ENCODE data around the gene ITPR2.

ITPR2 gene

DNA sequence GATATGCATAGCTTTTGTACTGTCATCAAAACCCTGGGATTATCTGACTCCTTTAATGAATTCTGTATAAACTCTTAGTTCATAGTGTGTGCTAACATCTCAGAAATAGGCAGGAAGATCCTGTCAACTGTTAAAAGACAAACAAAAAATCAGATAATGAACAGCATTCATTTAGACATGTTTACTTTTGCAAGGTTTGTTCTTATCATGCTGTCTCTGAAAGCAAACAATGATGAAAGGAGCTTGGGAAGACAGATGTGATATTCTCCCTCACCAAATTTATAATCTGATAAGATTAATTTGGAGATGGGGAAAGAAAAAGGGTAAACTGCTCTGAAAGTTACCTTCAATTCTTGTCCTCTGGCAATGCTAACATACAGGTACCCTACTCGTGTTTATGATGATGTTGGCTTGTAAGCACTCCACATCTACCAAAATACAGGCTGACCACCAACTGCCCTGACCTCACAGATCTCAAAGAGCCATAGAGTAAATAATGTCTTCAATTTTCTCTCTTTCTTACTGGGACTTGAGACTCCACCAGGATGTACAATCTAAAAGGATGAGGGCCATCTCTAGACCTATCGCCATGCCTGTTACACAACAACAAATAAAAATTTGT lies 403.8 kb downstream of the ITPR2 start:
- no peak overlapping the region for H3K4me3 ChIP-seq (ENCODE audit: low read depth in 1 of 5, low read length in 5 of 5)
- H3K4me1 ChIP-seq (ENCODE audit: control insufficient read depth in 5 of 5, insufficient read depth in 5 of 5, low read length in 5 of 5) = no peaks in the 10 kb centered on the region
- no peaks in the 10 kb centered on the region for H3K27me3 ChIP-seq (ENCODE audit: control insufficient read depth in 5 of 5, insufficient read depth in 4 of 5, low read length in 5 of 5)
- H3K36me3 ChIP-seq (ENCODE audit: control insufficient read depth in 5 of 5, insufficient read depth in 5 of 5, low read length in 5 of 5) = peaks cover 0 to 6% (median 2%) of the 10 kb centered on the region in 5 donors
- H3K9me3 ChIP-seq (ENCODE audit: control insufficient read depth in 5 of 5, low read length in 5 of 5) = no peaks in the 10 kb centered on the region
- H3K27ac ChIP-seq (ENCODE audit: low read depth, low read length) = no peak overlapping the region
- H3K9ac ChIP-seq (ENCODE audit: low read length in 5 of 5) = no peak overlapping the region

DNA sequence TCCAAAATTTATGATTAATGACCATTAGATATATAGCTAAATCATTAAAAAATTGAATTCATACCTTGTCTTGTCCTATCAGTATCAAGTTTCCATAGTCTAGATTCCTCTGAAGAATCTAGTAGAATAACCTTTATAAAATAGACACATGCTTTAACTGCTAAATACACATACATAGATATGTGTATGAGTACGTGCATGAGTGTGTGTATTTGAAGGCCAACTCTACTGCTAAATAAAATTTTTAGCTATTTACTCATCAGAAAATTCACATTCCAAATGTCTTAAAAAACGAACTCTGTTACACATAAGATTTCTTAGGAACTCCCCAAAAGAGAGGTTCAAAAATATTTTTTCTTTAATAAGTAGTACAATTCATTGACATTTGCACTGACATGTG lies 404.6 kb downstream of the ITPR2 start:
- peaks cover 0 to 4% (median 2%) of the 10 kb centered on the region in 5 donors for H3K36me3 ChIP-seq (ENCODE audit: control insufficient read depth in 5 of 5, insufficient read depth in 5 of 5, low read length in 5 of 5)
- no peak overlapping the region for H3K4me3 ChIP-seq (ENCODE audit: low read depth in 1 of 5, low read length in 5 of 5)
- H3K9me3 ChIP-seq (ENCODE audit: control insufficient read depth in 5 of 5, low read length in 5 of 5) = no peaks in the 10 kb centered on the region
- no peak overlapping the region for H3K27ac ChIP-seq (ENCODE audit: low read depth, low read length)
- H3K27me3 ChIP-seq (ENCODE audit: control insufficient read depth in 5 of 5, insufficient read depth in 4 of 5, low read length in 5 of 5) = no peaks in the 10 kb centered on the region
- no peaks in the 10 kb centered on the region for H3K4me1 ChIP-seq (ENCODE audit: control insufficient read depth in 5 of 5, insufficient read depth in 5 of 5, low read length in 5 of 5)
- H3K9ac ChIP-seq (ENCODE audit: low read length in 5 of 5) = no peak overlapping the region

DNA sequence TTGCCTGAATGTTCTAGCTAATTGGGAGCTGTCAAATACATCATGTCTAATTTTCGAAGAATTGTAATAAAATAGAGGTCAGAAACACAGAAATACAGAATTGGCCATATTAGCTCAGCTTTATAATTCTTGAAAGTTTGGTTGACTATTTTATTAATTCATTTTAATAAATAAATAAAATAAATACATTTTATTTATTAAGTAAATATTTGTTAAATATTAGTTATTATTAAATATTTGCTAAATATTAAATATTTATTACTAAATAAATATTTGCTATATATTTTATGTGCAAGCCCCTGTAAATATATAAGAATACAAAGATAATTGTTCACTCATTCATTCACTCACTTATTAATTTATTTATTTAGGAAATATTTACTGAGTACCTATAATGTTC lies 406.3 kb downstream of the ITPR2 start:
- H3K27ac ChIP-seq (ENCODE audit: low read depth, low read length) = no peak overlapping the region
- H3K27me3 ChIP-seq (ENCODE audit: control insufficient read depth in 5 of 5, insufficient read depth in 4 of 5, low read length in 5 of 5) = no peaks in the 10 kb centered on the region
- H3K9ac ChIP-seq (ENCODE audit: low read length in 5 of 5) = no peak overlapping the region
- no peak overlapping the region for H3K4me3 ChIP-seq (ENCODE audit: low read depth in 1 of 5, low read length in 5 of 5)
- H3K9me3 ChIP-seq (ENCODE audit: control insufficient read depth in 5 of 5, low read length in 5 of 5) = no peaks in the 10 kb centered on the region
- peaks cover 0 to 2% (median 0%) of the 10 kb centered on the region in 5 donors for H3K36me3 ChIP-seq (ENCODE audit: control insufficient read depth in 5 of 5, insufficient read depth in 5 of 5, low read length in 5 of 5)
- H3K4me1 ChIP-seq (ENCODE audit: control insufficient read depth in 5 of 5, insufficient read depth in 5 of 5, low read length in 5 of 5) = no peaks in the 10 kb centered on the region

DNA sequence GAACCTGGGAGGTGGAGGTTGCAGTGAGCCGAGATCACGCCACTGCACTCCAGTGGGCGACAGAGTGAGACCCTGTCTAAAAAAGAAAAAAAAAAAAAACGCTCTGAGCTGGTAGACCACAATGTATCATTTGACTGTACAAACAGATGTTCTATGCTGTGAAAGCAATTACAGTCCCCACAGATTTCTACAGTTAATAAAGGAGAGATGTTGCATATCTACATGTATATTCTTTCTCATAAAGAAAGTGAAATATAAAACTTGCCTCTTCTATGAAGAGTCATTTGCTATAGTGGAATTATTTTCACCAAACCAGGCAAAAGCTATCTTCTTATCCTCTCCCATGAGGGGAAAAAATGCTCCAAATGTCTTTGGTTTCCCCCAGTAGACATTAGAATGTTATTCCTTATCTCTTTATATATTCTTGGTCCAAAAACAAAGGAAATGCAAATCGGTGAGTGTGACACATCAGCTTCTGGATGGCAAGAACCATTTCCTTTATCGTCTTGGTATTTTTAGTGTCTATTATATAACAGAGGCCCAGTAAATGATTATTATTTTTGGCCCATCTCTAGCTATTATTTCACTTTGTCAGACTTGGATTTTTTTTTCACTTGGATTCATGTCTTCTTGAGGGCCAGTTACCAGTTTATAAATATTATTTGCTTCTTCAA lies 407.3 kb downstream of the ITPR2 start:
- no peaks in the 10 kb centered on the region for H3K4me1 ChIP-seq (ENCODE audit: control insufficient read depth in 5 of 5, insufficient read depth in 5 of 5, low read length in 5 of 5)
- H3K27ac ChIP-seq (ENCODE audit: low read depth, low read length) = no peak overlapping the region
- peaks cover 0 to 2% (median 0%) of the 10 kb centered on the region in 5 donors for H3K36me3 ChIP-seq (ENCODE audit: control insufficient read depth in 5 of 5, insufficient read depth in 5 of 5, low read length in 5 of 5)
- H3K9ac ChIP-seq (ENCODE audit: low read length in 5 of 5) = no peak overlapping the region
- H3K9me3 ChIP-seq (ENCODE audit: control insufficient read depth in 5 of 5, low read length in 5 of 5) = no peaks in the 10 kb centered on the region
- H3K27me3 ChIP-seq (ENCODE audit: control insufficient read depth in 5 of 5, insufficient read depth in 4 of 5, low read length in 5 of 5) = no peaks in the 10 kb centered on the region
- H3K4me3 ChIP-seq (ENCODE audit: low read depth in 1 of 5, low read length in 5 of 5) = no peak overlapping the region

DNA sequence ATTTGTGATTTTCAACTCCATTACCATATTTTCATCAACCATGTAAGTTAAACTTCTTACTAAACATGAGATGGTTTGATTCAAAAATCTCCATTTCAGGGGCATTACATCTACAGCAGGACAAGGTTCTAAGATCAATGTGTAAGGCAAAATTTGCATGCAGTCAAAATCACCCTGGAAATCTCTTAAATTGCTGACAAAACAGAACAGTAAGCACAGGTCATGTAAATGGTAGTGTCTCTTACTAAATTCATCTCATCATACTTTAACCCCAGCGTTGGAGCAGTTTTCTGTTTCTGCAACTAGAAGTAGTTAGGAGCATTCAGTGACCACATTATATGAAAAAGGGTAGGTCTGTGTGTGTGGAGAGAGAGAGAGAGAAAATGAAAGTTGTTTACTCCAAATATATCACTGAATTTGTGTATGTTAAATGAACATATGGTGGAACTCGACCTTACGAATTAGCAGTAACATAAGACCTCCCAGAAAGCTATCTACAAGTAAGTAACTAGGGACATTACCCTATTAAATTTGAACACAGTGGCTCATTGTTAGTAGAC lies 410.1 kb downstream of the ITPR2 start:
- H3K4me3 ChIP-seq (ENCODE audit: low read depth in 1 of 5, low read length in 5 of 5) = no peak overlapping the region
- H3K4me1 ChIP-seq (ENCODE audit: control insufficient read depth in 5 of 5, insufficient read depth in 5 of 5, low read length in 5 of 5) = no peaks in the 10 kb centered on the region
- H3K9me3 ChIP-seq (ENCODE audit: control insufficient read depth in 5 of 5, low read length in 5 of 5) = no peaks in the 10 kb centered on the region
- H3K27ac ChIP-seq (ENCODE audit: low read depth, low read length) = no peak overlapping the region
- H3K27me3 ChIP-seq (ENCODE audit: control insufficient read depth in 5 of 5, insufficient read depth in 4 of 5, low read length in 5 of 5) = no peaks in the 10 kb centered on the region
- peaks cover 0 to 5% (median 4%) of the 10 kb centered on the region in 5 donors for H3K36me3 ChIP-seq (ENCODE audit: control insufficient read depth in 5 of 5, insufficient read depth in 5 of 5, low read length in 5 of 5)
- H3K9ac ChIP-seq (ENCODE audit: low read length in 5 of 5) = no peak overlapping the region

DNA sequence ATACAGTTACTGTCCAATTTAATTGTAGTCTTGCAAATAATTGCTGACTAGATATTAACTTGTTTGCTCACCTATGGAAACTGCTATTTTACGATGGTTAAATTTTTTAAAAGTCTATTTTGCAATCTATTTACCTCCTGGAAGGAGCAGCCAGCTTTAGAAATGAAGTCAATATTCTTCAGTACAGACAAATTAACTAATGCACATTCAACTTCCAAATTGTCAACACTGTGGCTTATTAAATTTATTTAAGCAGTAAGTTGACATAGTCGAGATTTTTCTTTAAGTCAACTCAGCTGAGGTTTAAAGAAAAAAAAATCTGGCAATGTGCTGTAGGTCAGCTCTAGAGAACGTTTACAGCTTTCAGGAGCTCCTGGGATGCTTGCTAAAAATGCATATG lies 416.4 kb downstream of the ITPR2 start:
- Histone ChIP-seq H3K27ac (ENCODE audit: low read depth, low read length) (no peak overlapping the region), H3K4me1 (ENCODE audit: control insufficient read depth in 5 of 5, insufficient read depth in 5 of 5, low read length in 5 of 5) (no peaks in the 10 kb centered on the region), H3K36me3 (ENCODE audit: control insufficient read depth in 5 of 5, insufficient read depth in 5 of 5, low read length in 5 of 5) (peaks cover 3 to 16% (median 4%) of the 10 kb centered on the region in 5 donors), H3K9ac (ENCODE audit: low read length in 5 of 5) (no peak overlapping the region), H3K27me3 (ENCODE audit: control insufficient read depth in 5 of 5, insufficient read depth in 4 of 5, low read length in 5 of 5) (no peaks in the 10 kb centered on the region), H3K9me3 (ENCODE audit: control insufficient read depth in 5 of 5, low read length in 5 of 5) (no peaks in the 10 kb centered on the region), H3K4me3 (ENCODE audit: low read depth in 1 of 5, low read length in 5 of 5) (no peak overlapping the region)

DNA sequence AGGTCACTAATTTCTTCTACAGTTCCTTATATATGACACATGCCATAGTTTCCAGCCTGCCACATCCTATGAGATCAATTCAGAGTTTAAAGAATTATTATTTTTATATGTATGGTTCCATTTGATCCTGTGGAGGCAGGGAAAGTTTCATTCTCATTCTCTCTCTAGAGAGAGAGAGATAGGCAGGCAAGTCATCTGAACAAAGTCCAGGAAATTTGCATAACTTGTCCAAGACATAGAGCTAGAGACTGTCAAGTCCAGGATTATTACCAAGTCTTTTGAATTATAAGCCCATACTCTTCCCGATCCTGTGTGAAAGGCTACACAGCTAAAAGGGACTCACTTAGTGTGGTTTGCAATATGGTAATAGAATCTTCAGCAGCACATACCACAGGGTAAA lies 422.3 kb downstream of the ITPR2 start:
- H3K4me3 ChIP-seq (ENCODE audit: low read depth in 1 of 5, low read length in 5 of 5) = no peak overlapping the region
- H3K4me1 ChIP-seq (ENCODE audit: control insufficient read depth in 5 of 5, insufficient read depth in 5 of 5, low read length in 5 of 5) = no peaks in the 10 kb centered on the region
- H3K27me3 ChIP-seq (ENCODE audit: control insufficient read depth in 5 of 5, insufficient read depth in 4 of 5, low read length in 5 of 5) = no peaks in the 10 kb centered on the region
- H3K36me3 ChIP-seq (ENCODE audit: control insufficient read depth in 5 of 5, insufficient read depth in 5 of 5, low read length in 5 of 5) = peaks cover 13 to 23% (median 16%) of the 10 kb centered on the region in 5 donors
- H3K27ac ChIP-seq (ENCODE audit: low read depth, low read length) = no peak overlapping the region
- H3K9me3 ChIP-seq (ENCODE audit: control insufficient read depth in 5 of 5, low read length in 5 of 5) = no peaks in the 10 kb centered on the region
- H3K9ac ChIP-seq (ENCODE audit: low read length in 5 of 5) = no peak overlapping the region

DNA sequence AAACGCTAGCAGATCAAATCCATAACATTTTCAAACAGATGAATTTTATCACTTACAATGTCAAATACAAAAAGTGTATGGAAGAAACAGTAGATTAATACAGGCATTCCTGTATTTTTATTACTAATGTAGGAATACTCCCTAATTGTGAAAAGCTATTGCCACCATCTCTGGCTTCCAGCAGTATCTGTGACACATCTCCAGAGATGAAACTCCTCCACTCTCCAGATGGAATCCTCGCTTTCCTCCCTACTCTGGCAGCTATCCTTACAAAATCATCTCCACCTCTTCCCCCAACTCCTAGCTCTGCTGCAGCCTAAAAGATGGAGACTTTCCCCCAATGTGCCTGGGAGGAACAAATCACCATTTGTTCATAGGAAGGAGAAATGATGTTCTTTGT lies 426.2 kb downstream of the ITPR2 start:
- Histone ChIP-seq H3K9ac (ENCODE audit: low read length in 5 of 5) (no peak overlapping the region), H3K36me3 (ENCODE audit: control insufficient read depth in 5 of 5, insufficient read depth in 5 of 5, low read length in 5 of 5) (peaks cover 9 to 38% (median 16%) of the 10 kb centered on the region in 5 donors), H3K4me3 (ENCODE audit: low read depth in 1 of 5, low read length in 5 of 5) (no peak overlapping the region), H3K9me3 (ENCODE audit: control insufficient read depth in 5 of 5, low read length in 5 of 5) (no peaks in the 10 kb centered on the region), H3K27me3 (ENCODE audit: control insufficient read depth in 5 of 5, insufficient read depth in 4 of 5, low read length in 5 of 5) (no peaks in the 10 kb centered on the region), H3K27ac (ENCODE audit: low read depth, low read length) (no peak overlapping the region), H3K4me1 (ENCODE audit: control insufficient read depth in 5 of 5, insufficient read depth in 5 of 5, low read length in 5 of 5) (no peaks in the 10 kb centered on the region)

DNA sequence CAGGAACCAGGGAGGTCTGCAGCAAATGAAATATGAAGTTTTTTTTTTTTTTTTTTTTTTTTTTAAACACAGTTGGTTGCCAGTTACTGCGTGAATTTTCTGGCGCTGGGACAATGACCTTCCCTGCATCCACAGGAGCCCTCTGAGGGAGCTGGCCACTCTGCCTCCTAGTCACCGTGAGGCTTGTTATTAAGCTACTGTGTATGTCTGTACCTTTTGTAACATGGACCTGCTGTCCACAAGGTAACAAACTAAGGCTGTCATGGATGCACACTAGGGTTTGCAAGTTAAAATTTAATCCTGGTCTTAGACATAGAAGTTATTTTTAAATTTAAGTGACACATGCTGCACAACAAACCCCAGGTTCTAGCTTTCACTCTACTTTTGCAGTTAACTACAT lies 426.6 kb downstream of the ITPR2 start:
- no peak overlapping the region for H3K4me3 ChIP-seq (ENCODE audit: low read depth in 1 of 5, low read length in 5 of 5)
- H3K9me3 ChIP-seq (ENCODE audit: control insufficient read depth in 5 of 5, low read length in 5 of 5) = no peaks in the 10 kb centered on the region
- no peaks in the 10 kb centered on the region for H3K27me3 ChIP-seq (ENCODE audit: control insufficient read depth in 5 of 5, insufficient read depth in 4 of 5, low read length in 5 of 5)
- H3K4me1 ChIP-seq (ENCODE audit: control insufficient read depth in 5 of 5, insufficient read depth in 5 of 5, low read length in 5 of 5) = no peaks in the 10 kb centered on the region
- peaks cover 9 to 40% (median 16%) of the 10 kb centered on the region in 5 donors for H3K36me3 ChIP-seq (ENCODE audit: control insufficient read depth in 5 of 5, insufficient read depth in 5 of 5, low read length in 5 of 5)
- no peak overlapping the region for H3K9ac ChIP-seq (ENCODE audit: low read length in 5 of 5)
- no peak overlapping the region for H3K27ac ChIP-seq (ENCODE audit: low read depth, low read length)

DNA sequence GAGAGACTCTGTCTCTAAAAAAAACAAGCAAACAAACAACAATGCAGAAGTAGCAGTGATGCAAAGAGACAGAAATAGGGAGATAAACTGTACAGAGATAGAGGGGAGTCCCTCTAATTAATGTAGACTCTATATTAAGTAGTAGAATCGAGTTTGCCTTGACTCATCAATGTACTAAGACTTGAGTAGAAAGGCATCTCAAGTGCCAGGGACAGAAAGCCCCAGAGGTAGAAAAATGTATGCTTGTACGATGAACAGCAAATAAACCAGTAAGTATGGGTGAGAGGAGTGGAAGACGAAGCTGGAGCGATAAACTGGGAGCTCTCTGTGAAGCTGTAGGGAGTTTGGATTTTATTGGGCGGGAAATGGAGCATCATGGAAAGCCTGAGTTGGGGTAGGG lies 429.4 kb downstream of the ITPR2 start:
- Histone ChIP-seq H3K27me3 (ENCODE audit: control insufficient read depth in 5 of 5, insufficient read depth in 4 of 5, low read length in 5 of 5) (no peaks in the 10 kb centered on the region), H3K27ac (ENCODE audit: low read depth, low read length) (no peak overlapping the region), H3K4me3 (ENCODE audit: low read depth in 1 of 5, low read length in 5 of 5) (no peak overlapping the region), H3K4me1 (ENCODE audit: control insufficient read depth in 5 of 5, insufficient read depth in 5 of 5, low read length in 5 of 5) (no peaks in the 10 kb centered on the region), H3K36me3 (ENCODE audit: control insufficient read depth in 5 of 5, insufficient read depth in 5 of 5, low read length in 5 of 5) (peaks cover 3 to 33% (median 7%) of the 10 kb centered on the region in 5 donors), H3K9ac (ENCODE audit: low read length in 5 of 5) (no peak overlapping the region), H3K9me3 (ENCODE audit: control insufficient read depth in 5 of 5, low read length in 5 of 5) (no peaks in the 10 kb centered on the region)

Data from subcutaneous abdominal adipose tissue (tissue), 5 donors.